A549 (cell line): Measurements from ENCODE around the gene S100A1. TPM values are rescaled to one million over a fixed set of nuclear protein-coding genes. Genes with fewer than 3 reads are reported as not detected.

Source experiments
- ATAC-seq, 2 experiments: fragments of 200-7000 bp in 1 of 2; fragments of >200 bp in 1 of 2; cut with Nextera tagmentation in 1 of 2; cut with Tn5 transposase in 1 of 2; 3 replicates each; pipeline versions ENCODE4 v1.8.0 to v1.9.1; 2018 to 2020; ENCODE audit warnings: mild to moderate bottlenecking in 1 of 2, moderate library complexity in 1 of 2
- CTCF ChIA-PET: fragments of 300-600 bp; sonication (Branson Sonifier 250); formaldehyde crosslinking; extraction: SDS; loops from one replicate; lab custom pipeline; 2021; ENCODE audit warnings: antibody characterized with exemption, inconsistent platforms; lab: Yijun Ruan, JAX
- POLR2A ChIA-PET: fragments of 350-600 bp; formaldehyde crosslinking; extraction: SDS; loops from one replicate; lab custom pipeline; 2021; ENCODE audit warnings: antibody characterized with exemption, inconsistent platforms; lab: Yijun Ruan, JAX
- DNase-seq, 2 experiments: peaks; one replicate each; pipeline versions ENCODE4 v3.0.0 to v3.0.0-alpha.2; 2011 to 2016; ENCODE audit warnings: low read depth in 1 of 2, low spot score in 1 of 2
- FAIRE-seq: peaks from 2 replicates; lab custom pipeline; 2011; peaks lifted over from hg19 to GRCh38; lab: Jason Lieb, UNC
- H3K27ac ChIP-seq, 2 experiments: fragments of >200 bp; sonication (Bioruptor Twin); formaldehyde crosslinking; 3 replicates each; pipeline ENCODE4 v1.5.1; 2016 to 2017
- H3K4me1 ChIP-seq: fragments of >200 bp; sonication (Bioruptor Twin); formaldehyde crosslinking; 3 replicates; pipeline ENCODE4 v1.6.1; 2016
- H3K4me2 ChIP-seq: fragments of >200 bp; sonication (Bioruptor Twin); formaldehyde crosslinking; 3 replicates; pipeline ENCODE4 v1.6.1; 2016
- H3K4me3 ChIP-seq: fragments of >200 bp; sonication (Bioruptor Twin); formaldehyde crosslinking; 3 replicates; pipeline ENCODE4 v1.5.1; 2016
- H3K9me3 ChIP-seq: fragments of >200 bp; sonication (Bioruptor Twin); formaldehyde crosslinking; 3 replicates; pipeline ENCODE4 v1.6.1; 2016
- ATOH8 ChIP-seq: fragments of 250-450 bp; sonication (Bioruptor Pico); IDR thresholded peaks from 2 replicates; pipeline ENCODE4 v1.5.0; 2020; ENCODE audit warnings: low read depth, mild to moderate bottlenecking, moderate library complexity
- CBX8 ChIP-seq: fragments of 200-600 bp; sonication (generic); IDR thresholded peaks from 2 replicates; pipeline ENCODE4 v1.6.1; 2016
- CHD4 ChIP-seq: fragments of 200-600 bp; sonication (generic); IDR thresholded peaks from 2 replicates; pipeline ENCODE4 v1.6.1; 2016; ENCODE audit warnings: antibody characterized with exemption, mild to moderate bottlenecking, borderline replicate concordance
- CTCF ChIP-seq: fragments of >200 bp; sonication (Bioruptor Twin); formaldehyde crosslinking; IDR thresholded peaks from 3 replicates; pipeline ENCODE4 v1.5.1; 2016
- E2F6 ChIP-seq: IDR thresholded peaks from 2 replicates; pipeline ENCODE4 v1.6.1; 2012; ENCODE audit warnings: low read depth, borderline replicate concordance
- EHF ChIP-seq: fragments of 250-450 bp; sonication (Bioruptor Pico); IDR thresholded peaks from 2 replicates; pipeline ENCODE4 v1.5.0; 2020; ENCODE audit warnings: mild to moderate bottlenecking
- EHMT2 ChIP-seq: fragments of 200-600 bp; sonication (generic); IDR thresholded peaks from 2 replicates; pipeline ENCODE4 v1.6.1; 2016; ENCODE audit warnings: antibody characterized with exemption, low read depth, mild to moderate bottlenecking, moderate library complexity
- EP300 ChIP-seq, 2 experiments: fragments of >200 bp; sonication (Bioruptor Twin); formaldehyde crosslinking; IDR thresholded peaks; 2 replicates in 1 of 2; 3 replicates in 1 of 2; pipeline ENCODE4 v1.6.1; 2016 to 2017
- FOSB ChIP-seq: fragments of 250-450 bp; sonication (Bioruptor Pico); IDR thresholded peaks from 2 replicates; pipeline ENCODE4 v1.5.0; 2020; ENCODE audit warnings: mild to moderate bottlenecking, moderate library complexity
- FOSL2 ChIP-seq, 2 experiments: fragments of 450-650 bp in 1 of 2; fragments of >200 bp in 1 of 2; sonication (Bioruptor Twin) in 1 of 2; formaldehyde crosslinking; IDR thresholded peaks; 2 replicates each; pipeline versions ENCODE4 v1.5.0 to v1.6.1; 2016 to 2020; ENCODE audit warnings: mild to moderate bottlenecking in 1 of 2, moderate library complexity in 1 of 2
- FOXS1 ChIP-seq: fragments of 250-450 bp; sonication (Bioruptor Pico); IDR thresholded peaks from 2 replicates; pipeline ENCODE4 v1.5.0; 2020; ENCODE audit warnings: mild to moderate bottlenecking, moderate library complexity
- GATA3 ChIP-seq: IDR thresholded peaks from 2 replicates; pipeline ENCODE4 v1.6.1; 2012; ENCODE audit warnings: borderline replicate concordance
- HDAC2 ChIP-seq: fragments of 200-600 bp; sonication (generic); IDR thresholded peaks from 2 replicates; pipeline ENCODE4 v1.6.1; 2016
- HES2 ChIP-seq: fragments of >200 bp; sonication (Bioruptor Twin); formaldehyde crosslinking; IDR thresholded peaks from 2 replicates; pipeline ENCODE4 v1.6.1; 2016
- HOXB13 ChIP-seq: fragments of 250-450 bp; sonication (Bioruptor Pico); IDR thresholded peaks from 2 replicates; pipeline ENCODE4 v1.5.0; 2020; ENCODE audit warnings: low read depth, mild to moderate bottlenecking, moderate library complexity
- HOXB5 ChIP-seq: fragments of 250-450 bp; sonication (Bioruptor Pico); IDR thresholded peaks from 2 replicates; pipeline ENCODE4 v1.5.0; 2020; ENCODE audit warnings: mild to moderate bottlenecking, moderate library complexity
- JUN ChIP-seq, 2 experiments: fragments of >200 bp; sonication (Bioruptor Twin); formaldehyde crosslinking; IDR thresholded peaks; 2 replicates in 1 of 2; 3 replicates in 1 of 2; pipeline ENCODE4 v1.6.1; 2016 to 2017
- KDM1A ChIP-seq: fragments of 200-600 bp; sonication (generic); IDR thresholded peaks from 2 replicates; pipeline ENCODE4 v1.6.1; 2016; ENCODE audit warnings: low read depth, mild to moderate bottlenecking
- KDM5A ChIP-seq: fragments of 200-600 bp; sonication (generic); IDR thresholded peaks from 2 replicates; pipeline ENCODE4 v1.6.1; 2016; ENCODE audit warnings: antibody characterized with exemption, mild to moderate bottlenecking
- MAX ChIP-seq: IDR thresholded peaks from 2 replicates; pipeline ENCODE4 v1.6.1; 2012
- MYC ChIP-seq: IDR thresholded peaks from 2 replicates; pipeline ENCODE4 v1.6.1; 2012; ENCODE audit warnings: mild to moderate bottlenecking, inconsistent platforms, low read length, improper control_type of control experiment, borderline replicate concordance
- NR3C1 ChIP-seq: fragments of >200 bp; sonication (Bioruptor Twin); formaldehyde crosslinking; IDR thresholded peaks from 3 replicates; pipeline ENCODE4 v1.6.1; 2017
- PHF8 ChIP-seq: fragments of 200-600 bp; sonication (generic); IDR thresholded peaks from 2 replicates; pipeline ENCODE4 v1.6.1; 2016; ENCODE audit warnings: low read depth, mild to moderate bottlenecking, antibody characterized with exemption, moderate library complexity, borderline replicate concordance
- RAD21 ChIP-seq, 2 experiments: fragments of >200 bp in 1 of 2; sonication (Bioruptor Twin) in 1 of 2; formaldehyde crosslinking in 1 of 2; IDR thresholded peaks in 1 of 2; conservative IDR thresholded peaks in 1 of 2; 2 replicates in 1 of 2; 3 replicates in 1 of 2; pipeline ENCODE4 v1.6.1; 2012 to 2018; ENCODE audit warnings: inconsistent platforms in 1 of 2
- RARB ChIP-seq: fragments of 250-450 bp; sonication (Bioruptor Pico); IDR thresholded peaks from 2 replicates; pipeline ENCODE4 v1.8.0; 2021; ENCODE audit warnings: mild to moderate bottlenecking, moderate library complexity
- RCOR1 ChIP-seq: fragments of 150-350 bp; IDR thresholded peaks from 2 replicates; pipeline ENCODE4 v1.6.1; 2014; ENCODE audit warnings: antibody characterized with exemption, low read length, low read depth
- RFX5 ChIP-seq: fragments of 450-650 bp; IDR thresholded peaks from 2 replicates; pipeline ENCODE4 v1.7.1; 2014; ENCODE audit warnings: antibody characterized with exemption, mild to moderate bottlenecking, moderate library complexity
- RNF2 ChIP-seq: fragments of 200-600 bp; sonication (generic); IDR thresholded peaks from 2 replicates; pipeline ENCODE4 v1.6.1; 2016; ENCODE audit warnings: low read depth, mild to moderate bottlenecking, antibody characterized with exemption, moderate library complexity, borderline replicate concordance
- SMC3 ChIP-seq: fragments of >200 bp; sonication (Bioruptor Twin); formaldehyde crosslinking; IDR thresholded peaks from 3 replicates; pipeline ENCODE4 v1.6.1; 2018; ENCODE audit warnings: inconsistent platforms
- SREBF2 ChIP-seq: fragments of 450-650 bp; IDR thresholded peaks from 2 replicates; pipeline ENCODE4 v1.6.1; 2014; ENCODE audit warnings: mild to moderate bottlenecking, moderate library complexity
- TP53 ChIP-seq: fragments of 250-450 bp; sonication (Bioruptor Pico); IDR thresholded peaks from 2 replicates; pipeline ENCODE4 v1.5.0; 2021; ENCODE audit warnings: mild to moderate bottlenecking, moderate library complexity
- ZC3H11A ChIP-seq: fragments of 450-650 bp; IDR thresholded peaks from 2 replicates; pipeline ENCODE4 v1.6.1; 2014; ENCODE audit warnings: antibody characterized with exemption, mild to moderate bottlenecking
- ZSCAN20 ChIP-seq: fragments of 250-450 bp; sonication (Bioruptor Pico); IDR thresholded peaks from 2 replicates; pipeline ENCODE4 v1.8.0; 2022; ENCODE audit warnings: mild to moderate bottlenecking, moderate library complexity
- WGBS: methylation state at CpG from one replicate; pipeline ENCODE4 v1.1.6; 2017; ENCODE audit errors: missing lambda C conversion rate; 5-methylcytosine and 5-hydroxymethylcytosine counted together
- polyA plus RNA-seq, 4 experiments: library from polyadenylated mRNA; depleted of rRNA in 3 of 4; stranded (reverse); fragments of >200 nt; fragmentation: RNase III in 1 of 4; extraction: RNeasy Plus Mini Kit Qiagen cat#74134 plus additional on column Dnase treatment in 1 of 4; gene quantifications; 2 replicates in 3 of 4; 3 replicates in 1 of 4; pipeline ENCODE4 v1.2.3, GENCODE V29; 2011 to 2017

The S100A1 gene
- polyA plus RNA-seq, 2 of the 4 experiments (the other 2 are of a cell fraction), result 0.59 to 0.97 TPM

- Histone ChIP-seq H3K4me3 (peak overlapping the region; percentile 45), H3K27ac (peak overlapping the region; percentile 91 to 96), H3K9me3 (no peaks in the 10 kb centered on the region), H3K4me1 (peaks cover 36% of the 10 kb centered on the region), H3K4me2 (peak overlapping the region; percentile 96)
- FAIRE-seq (no peak), DNase-seq (peak in 1 of 2 experiments; percentile 25), ATAC-seq (no peak)
- ChIA-PET CTCF (interaction anchor here (0.6 to 7.9 kb wide), 8 partner anchors 9 to 97 kb away, joined by 3 to 57 read pairs (median 4); partner anchors contain the start of genes S100A1 and S100A13), POLR2A (interaction anchor here (0.7 to 2.5 kb wide), 4 partner anchors 11 to 30 kb away, joined by 3 to 11 read pairs (median 5); partner anchors contain the start of genes CHTOP and S100A13)
- 79% methylated on average over 6 of the region's 7 CpGs for WGBS
- 0 out of 2 replicates have a peak, but pooled peaks have one; percentile 34 for TF ChIP-seq HOXB5
- TF ChIP-seq SREBF2, result no peak
- TF ChIP-seq JUN (IDR thresholded peaks at IDR 0.05), result no peak; a peak in 1 of 5 replicates
- TF ChIP-seq HES2, result no peak
These were observed 20.0 kb upstream of the S100A1 start for GRCh38 chr1:153608089-153608682.

GRCh38 chr1:153608742-153609584, 19.3 kb upstream of the S100A1 start:
- FAIRE-seq, result no peak
- H3K4me2 ChIP-seq, result peak overlapping the region; percentile 96
- ChIA-PET POLR2A (interaction anchor here (0.6 to 4.7 kb wide), 5 partner anchors 18 to 67 kb away, joined by 3 to 39 read pairs (median 6); partner anchors contain the start of genes CHTOP and S100A13), CTCF (interaction anchor here (1.3 to 7.9 kb wide), 5 partner anchors 18 to 98 kb away, joined by 3 to 57 read pairs (median 7); partner anchors contain the start of genes S100A1 and S100A13)
- peak overlapping the region; percentile 45 for H3K4me3 ChIP-seq
- H3K27ac ChIP-seq, result peak overlapping the region; percentile 91 to 96
- no peaks in the 10 kb centered on the region for H3K9me3 ChIP-seq
- ATAC-seq, result peak; percentile 73 to 82
- DNase-seq, result peak; percentile 88 to 98
- WGBS, result 5% methylated on average over 16 of the region's 19 CpGs
- peaks cover 44% of the 10 kb centered on the region for H3K4me1 ChIP-seq
- TF ChIP-seq ATOH8 (CRISPR knock-in tag) (no peak), RAD21 (conservative IDR thresholded peaks at IDR 0.05 in 1 of 2, IDR thresholded peaks at IDR 0.05 in 1 of 2) (no peak; a peak in 1 of 5 replicates), SREBF2 (no peak), FOXS1 (CRISPR knock-in tag) (no peak), RCOR1 (no peak), KDM5A (no peak), RARB (no peak), CBX8 (no peak), FOSL2 (IDR thresholded peaks at IDR 0.05) (peak; percentile 59), FOSL2 (CRISPR knock-in tag; IDR thresholded peaks at IDR 0.05) (peak; percentile 78), NR3C1 (no peak), PHF8 (no peak), GATA3 (0 out of 2 replicates have a peak, but pooled peaks have one; percentile 13), MYC (peak; percentile 56; the same call in 1 of the 2 replicates), SMC3 (peak; percentile 2; the same call in 1 of the 3 replicates), TP53 (CRISPR knock-in tag) (no peak), ZC3H11A (no peak), RNF2 (no peak), KDM1A (no peak), EHF (CRISPR knock-in tag) (no peak), CHD4 (no peak), HDAC2 (no peak), HOXB13 (CRISPR knock-in tag) (no peak), CTCF (no peak), ZSCAN20 (no peak), EHMT2 (no peak), E2F6 (no peak), FOSB (CRISPR knock-in tag) (no peak), RFX5 (no peak), EP300 (IDR thresholded peaks at IDR 0.05) (no peak; a peak in 1 of 5 replicates), MAX (peak; percentile 21)
